ENCODE results near the gene ARAP2.

GRCh38 chr4:36274158-36274557 is 29.8 kb upstream of the ARAP2 start:
- no peak for TF ChIP-seq POLR2A (IDR thresholded peaks at IDR 0.05)
- no peak for TF ChIP-seq CTCF (IDR thresholded peaks at IDR 0.05)
